DMS153 treated with DMSO at 0.1 percent for 48 hours (cell line): Measurements from ENCODE around the gene IL20RA.
"Not testable (repeated sequence)": the region's sequence is repeated elsewhere in the genome, so short reads cannot be mapped to it uniquely, and the experiment has no call there.

Experiments
- DNase-seq: peaks from one replicate; lab custom pipeline; 2025; ENCODE audit not compliant: unreplicated experiment; lab: John Stamatoyannopoulos, UW

Gene IL20RA

GRCh38 chr6:136975089-136975715 lies 69.6 kb downstream of the IL20RA start:
- no peak for DNase-seq

- DNase-seq, result not testable (repeated sequence)
These were observed 71.0 kb downstream of the IL20RA start for GRCh38 chr6:136973781-136974180.

GRCh38 chr6:136971609-136972008 lies 73.2 kb downstream of the IL20RA start:
- DNase-seq, result no peak

- no peak for DNase-seq
These were observed 74.8 kb downstream of the IL20RA start for GRCh38 chr6:136969930-136970329.

GRCh38 chr6:136969433-136969832 lies 75.3 kb downstream of the IL20RA start:
- no peak for DNase-seq

- no peak for DNase-seq
These were observed 75.9 kb downstream of the IL20RA start for GRCh38 chr6:136968837-136969236.

GRCh38 chr6:136967876-136968752 lies 76.7 kb downstream of the IL20RA start:
- peak; percentile 36 for DNase-seq

GRCh38 chr6:136964398-136964797 lies 80.4 kb downstream of the IL20RA start:
- DNase-seq, result no peak

GRCh38 chr6:136963259-136963658 lies 81.5 kb downstream of the IL20RA start:
- peak; percentile 54 for DNase-seq

- peak; percentile 95 for DNase-seq
These were observed 82.1 kb downstream of the IL20RA start for GRCh38 chr6:136962661-136963060.

- peak; percentile 84 for DNase-seq
These were observed 82.9 kb downstream of the IL20RA start for GRCh38 chr6:136961848-136962247.

GRCh38 chr6:136960781-136961180 lies 84.0 kb downstream of the IL20RA start:
- no peak for DNase-seq

- not testable (repeated sequence) for DNase-seq
These were observed 84.8 kb downstream of the IL20RA start for GRCh38 chr6:136959935-136960334.

GRCh38 chr6:136959471-136959891 lies 85.3 kb downstream of the IL20RA start:
- DNase-seq, result peak; percentile 92

- DNase-seq, result no peak
These were observed 86.6 kb downstream of the IL20RA start for GRCh38 chr6:136958168-136958567.

- DNase-seq, result peak; percentile 97
These were observed 87.9 kb downstream of the IL20RA start for GRCh38 chr6:136956590-136957544.

GRCh38 chr6:136955123-136955522 lies 89.6 kb downstream of the IL20RA start:
- DNase-seq, result no peak

GRCh38 chr6:136952714-136953260 lies 92.0 kb downstream of the IL20RA start:
- DNase-seq, result peak; percentile 59

- no peak for DNase-seq
These were observed 94.2 kb downstream of the IL20RA start for GRCh38 chr6:136950436-136951126.
